ENCODE data around the gene ITGA3.
A peak's percentile ranks its signal among the peaks of the same experiment; 100 is the strongest.

Gene ITGA3

DNA sequence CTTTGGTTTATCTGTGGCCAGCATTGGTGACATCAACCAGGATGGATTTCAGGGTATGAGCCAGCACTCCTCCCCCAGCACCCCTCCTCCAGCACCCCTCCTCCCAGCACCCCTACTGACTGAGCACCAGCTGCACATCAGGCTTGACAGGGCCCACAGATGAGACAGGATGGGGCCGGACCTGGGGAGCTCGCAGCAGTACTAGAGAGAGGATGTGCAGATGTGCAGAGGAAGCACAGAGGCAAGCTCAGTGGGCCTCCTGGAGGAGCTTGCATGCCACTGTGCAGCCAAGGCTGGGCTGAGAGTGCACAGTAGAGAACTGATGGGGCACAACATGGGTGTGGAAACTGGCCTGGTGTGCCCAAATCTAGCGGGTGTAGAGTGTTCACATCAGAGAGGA is 16.2 kb downstream of the ITGA3 start:
- DNase-seq (ENCODE audit: low spot score), result no peak

DNA sequence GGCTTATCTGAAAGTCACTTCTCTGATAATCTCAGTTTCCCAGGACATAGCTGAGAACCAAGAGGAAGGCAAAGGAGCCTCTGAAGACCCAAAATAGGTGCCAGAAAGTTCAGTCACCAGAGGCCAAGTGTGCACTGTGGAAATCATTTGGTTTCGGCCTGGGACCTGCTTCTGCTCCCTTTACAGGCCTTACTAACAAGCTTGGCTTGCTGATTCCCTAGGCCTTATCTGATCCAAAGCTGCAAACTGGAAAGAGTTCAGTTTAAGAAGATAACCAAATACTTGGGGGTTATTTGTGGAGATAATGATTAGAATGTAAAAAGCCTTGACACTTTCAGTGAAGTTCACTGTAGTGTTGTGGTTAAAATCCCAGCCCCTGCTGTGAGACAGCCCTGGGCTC is 17.0 kb downstream of the ITGA3 start:
- no peak for DNase-seq (ENCODE audit: low spot score)

DNA sequence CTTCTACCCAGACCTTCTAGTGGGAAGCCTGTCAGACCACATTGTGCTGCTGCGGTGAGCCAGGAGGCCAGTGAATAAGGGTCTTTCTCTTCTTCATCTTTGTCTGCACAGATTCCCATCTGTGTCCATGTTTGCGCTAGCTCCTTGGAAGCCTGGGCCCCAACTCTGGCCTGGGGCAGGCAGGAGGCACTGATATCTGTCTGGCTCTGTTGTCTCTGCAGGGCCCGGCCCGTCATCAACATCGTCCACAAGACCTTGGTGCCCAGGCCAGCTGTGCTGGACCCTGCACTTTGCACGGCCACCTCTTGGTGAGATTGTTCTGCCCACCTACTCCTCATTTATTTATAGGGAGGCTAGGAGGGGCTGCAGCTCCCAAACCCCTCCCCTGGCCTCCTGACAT is 18.3 kb downstream of the ITGA3 start:
- no peak for DNase-seq (ENCODE audit: low spot score)

DNA sequence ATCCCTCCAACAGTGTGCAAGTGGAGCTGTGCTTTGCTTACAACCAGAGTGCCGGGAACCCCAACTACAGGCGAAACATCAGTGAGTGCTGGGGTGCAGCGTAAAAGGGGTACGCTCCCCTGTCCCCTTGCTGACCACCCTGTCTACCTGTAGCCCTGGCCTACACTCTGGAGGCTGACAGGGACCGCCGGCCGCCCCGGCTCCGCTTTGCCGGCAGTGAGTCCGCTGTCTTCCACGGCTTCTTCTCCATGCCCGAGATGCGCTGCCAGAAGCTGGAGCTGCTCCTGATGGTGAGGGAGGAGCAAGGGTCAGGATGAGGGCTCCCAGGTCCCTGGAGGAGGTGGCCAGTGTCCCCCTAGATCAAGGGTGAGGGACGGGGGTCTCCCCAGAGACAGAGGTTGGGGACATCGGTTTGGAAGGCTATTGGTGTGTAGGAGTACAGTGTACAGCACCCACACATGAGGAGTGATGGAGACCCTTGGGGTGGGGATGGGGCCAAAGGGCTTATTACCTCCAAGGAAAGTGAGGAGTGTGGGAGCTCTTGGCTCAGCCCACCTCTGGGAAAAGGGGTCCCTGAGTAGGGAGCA is 19.6 kb downstream of the ITGA3 start:
- no peak for DNase-seq (ENCODE audit: low spot score)

DNA sequence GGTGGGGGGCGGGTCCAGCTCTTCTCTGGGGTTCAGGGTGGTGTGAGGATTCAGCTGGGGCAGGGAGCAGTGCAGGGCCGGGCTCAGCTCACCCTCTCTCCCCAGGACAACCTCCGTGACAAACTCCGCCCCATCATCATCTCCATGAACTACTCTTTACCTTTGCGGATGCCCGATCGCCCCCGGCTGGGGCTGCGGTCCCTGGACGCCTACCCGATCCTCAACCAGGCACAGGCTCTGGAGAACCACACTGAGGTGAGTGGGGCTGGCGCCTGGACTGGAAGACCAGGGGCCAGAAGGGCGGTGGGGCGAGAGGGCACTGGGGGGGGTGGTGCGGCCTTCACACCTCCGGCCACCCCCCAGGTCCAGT is 20.3 kb downstream of the ITGA3 start:
- DNase-seq (ENCODE audit: low spot score), result no peak

DNA sequence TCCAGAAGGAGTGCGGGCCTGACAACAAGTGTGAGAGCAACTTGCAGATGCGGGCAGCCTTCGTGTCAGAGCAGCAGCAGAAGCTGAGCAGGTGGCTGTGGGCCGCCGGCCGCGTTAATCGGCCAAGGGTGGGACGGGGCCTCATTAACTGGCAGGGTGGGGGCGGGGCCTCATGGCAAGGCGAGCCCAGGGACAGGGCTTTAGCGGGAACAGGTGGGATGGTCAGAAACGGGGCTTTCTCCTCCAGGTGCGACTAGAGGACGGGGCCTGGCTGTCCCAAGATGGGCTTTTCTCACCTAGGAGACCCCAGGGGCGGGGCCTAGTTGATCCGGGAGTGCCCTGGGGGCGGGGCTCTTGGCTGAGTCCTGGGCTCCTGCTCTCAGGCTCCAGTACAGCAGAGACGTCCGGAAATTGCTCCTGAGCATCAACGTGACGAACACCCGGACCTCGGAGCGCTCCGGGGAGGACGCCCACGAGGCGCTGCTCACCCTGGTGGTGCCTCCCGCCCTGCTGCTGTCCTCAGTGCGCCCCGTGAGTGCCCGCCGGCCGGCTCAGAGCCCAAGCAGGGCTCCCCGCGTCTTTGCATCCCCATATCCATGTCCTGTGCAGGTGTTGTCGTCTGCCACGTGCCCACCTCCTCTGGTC is 20.8 kb downstream of the ITGA3 start:
- no peak for DNase-seq (ENCODE audit: low spot score)

DNA sequence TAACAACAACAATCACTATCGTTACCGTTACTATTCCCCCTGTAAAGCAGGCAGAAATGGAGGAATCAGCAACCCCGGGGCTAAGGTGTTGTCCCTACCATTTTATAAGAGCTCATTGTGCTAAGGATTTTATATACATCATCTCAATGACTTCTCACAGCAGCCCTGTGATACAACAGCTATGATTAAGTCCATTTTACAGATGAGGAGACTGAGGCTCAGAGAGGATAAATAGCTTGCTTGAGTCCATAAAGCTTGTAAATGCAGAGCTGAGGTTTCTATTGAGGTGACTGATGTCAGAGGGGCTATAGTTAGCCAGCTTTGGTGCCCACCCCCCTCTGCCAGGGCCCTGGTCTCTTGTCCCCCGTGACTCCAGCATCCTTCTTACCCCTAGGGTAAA is 22.5 kb downstream of the ITGA3 start:
- DNase-seq (ENCODE audit: low spot score), result no peak

DNA sequence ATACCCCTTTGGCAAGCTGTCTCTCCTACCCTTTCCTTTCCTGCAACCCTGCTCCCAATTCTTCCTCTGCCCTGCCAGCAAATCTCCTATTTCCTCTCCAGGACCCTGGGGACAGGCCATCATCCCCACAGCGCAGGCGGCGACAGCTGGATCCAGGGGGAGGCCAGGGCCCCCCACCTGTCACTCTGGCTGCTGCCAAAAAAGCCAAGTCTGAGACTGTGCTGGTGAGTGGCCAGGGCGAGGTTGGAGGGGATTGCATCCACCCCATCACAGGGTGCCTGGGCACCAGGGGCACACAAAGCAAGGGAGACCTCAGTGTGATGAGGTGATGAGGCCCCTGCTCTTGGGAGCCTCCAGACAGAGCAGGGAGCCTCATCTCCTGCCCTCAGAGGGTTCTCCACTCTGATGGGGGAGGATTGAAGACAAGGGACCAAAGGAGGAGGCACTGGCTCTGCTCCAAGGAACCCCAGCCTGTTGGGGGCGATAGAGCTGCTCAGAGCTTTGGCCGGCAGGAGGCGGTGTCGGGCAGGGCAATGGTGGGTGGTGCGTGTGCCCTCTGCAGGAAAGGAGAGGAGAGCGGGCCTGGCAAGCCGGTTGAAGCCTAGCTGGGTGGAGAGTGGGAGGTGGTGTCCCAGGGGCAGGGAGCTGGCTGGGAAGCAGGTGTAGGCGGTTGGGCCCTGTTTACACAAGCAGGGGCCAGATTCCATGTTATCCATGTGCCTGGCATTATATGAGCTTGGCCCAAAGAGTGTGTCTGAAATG is 23.6 kb downstream of the ITGA3 start:
- DNase-seq (ENCODE audit: low spot score), result no peak

DNA sequence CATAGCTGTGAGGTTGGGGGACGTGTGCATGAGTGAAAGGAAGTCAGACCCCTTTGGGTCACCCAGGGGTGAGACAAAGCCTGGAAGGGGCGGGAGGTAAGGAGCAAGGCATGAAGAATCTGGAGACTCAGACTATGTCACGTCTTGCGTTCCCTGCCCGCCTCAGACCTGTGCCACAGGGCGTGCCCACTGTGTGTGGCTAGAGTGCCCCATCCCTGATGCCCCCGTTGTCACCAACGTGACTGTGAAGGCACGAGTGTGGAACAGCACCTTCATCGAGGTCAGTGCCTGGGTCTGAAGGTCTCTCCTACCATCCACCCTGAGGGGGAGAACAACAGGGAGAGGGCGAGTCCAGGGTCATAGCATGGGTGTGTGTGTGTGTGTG is 24.2 kb downstream of the ITGA3 start:
- no peak for DNase-seq (ENCODE audit: low spot score)

DNA sequence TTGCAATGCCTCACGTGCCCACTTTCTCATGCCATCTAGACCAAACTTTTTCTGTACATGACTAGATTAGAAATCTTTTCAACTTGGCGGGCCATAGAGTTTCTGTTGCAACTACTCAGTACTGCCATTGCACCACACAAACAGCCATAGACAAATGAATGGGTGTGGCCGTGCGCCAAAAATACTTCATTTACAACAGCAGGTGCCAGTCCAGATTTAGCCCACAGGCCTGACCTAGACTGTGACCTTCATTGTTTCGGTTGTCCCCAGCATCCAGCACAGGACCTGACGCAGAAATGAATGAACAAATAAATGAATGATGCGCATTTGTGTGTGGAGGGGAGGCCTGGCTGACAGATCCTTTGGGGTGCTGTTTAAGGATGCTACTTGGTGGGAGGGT is 24.9 kb downstream of the ITGA3 start:
- no peak for DNase-seq (ENCODE audit: low spot score)

DNA sequence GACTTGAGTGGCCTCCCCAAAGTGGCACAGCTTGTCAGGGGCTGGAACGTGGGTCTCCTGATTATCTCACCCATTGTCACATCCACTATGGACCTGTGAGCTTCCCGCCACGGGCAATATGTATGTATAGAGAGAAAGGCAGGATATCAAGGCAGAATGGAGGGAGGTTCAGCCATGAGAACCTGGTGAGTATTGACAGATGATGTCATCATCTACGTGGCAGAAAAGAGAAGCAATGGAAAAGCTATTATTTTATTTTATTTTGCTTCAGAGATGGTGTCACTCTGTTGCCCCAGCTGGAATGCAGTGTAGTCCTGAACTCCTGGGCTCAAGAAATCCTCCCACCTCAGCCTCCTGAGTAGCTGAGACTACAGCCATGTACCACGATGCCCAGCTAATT is 25.8 kb downstream of the ITGA3 start:
- no peak for DNase-seq (ENCODE audit: low spot score)

DNA sequence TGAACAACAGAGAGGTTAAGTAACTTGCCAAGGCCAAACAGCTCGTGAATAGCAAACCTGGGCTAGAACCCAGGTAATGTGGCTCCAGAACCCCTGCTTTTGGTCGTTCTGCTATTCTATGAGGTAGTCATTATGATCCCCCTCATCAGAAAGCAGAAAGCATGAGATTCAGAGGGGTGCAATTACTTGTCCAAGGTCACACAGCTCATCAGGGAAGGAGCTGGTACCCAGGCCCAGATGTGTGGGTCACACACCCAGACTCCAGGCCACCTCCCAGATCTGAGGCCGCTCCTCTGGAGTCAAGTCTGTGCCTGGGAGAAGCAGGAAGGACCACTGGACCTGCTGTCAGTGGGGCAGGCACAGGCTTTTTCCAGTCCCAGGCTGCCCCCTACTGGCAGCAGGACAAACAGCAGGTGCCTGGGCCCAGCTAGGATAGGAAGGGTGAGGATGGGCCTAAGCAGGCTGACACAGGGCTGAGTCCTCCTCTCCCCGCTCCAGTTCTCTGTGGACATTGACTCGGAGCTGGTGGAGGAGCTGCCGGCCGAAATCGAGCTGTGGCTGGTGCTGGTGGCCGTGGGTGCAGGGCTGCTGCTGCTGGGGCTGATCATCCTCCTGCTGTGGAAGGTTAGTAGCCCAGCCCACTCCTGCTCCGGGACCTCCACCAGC is 31.5 kb downstream of the ITGA3 start:
- peak; percentile 34 for DNase-seq (ENCODE audit: low spot score)

DNA sequence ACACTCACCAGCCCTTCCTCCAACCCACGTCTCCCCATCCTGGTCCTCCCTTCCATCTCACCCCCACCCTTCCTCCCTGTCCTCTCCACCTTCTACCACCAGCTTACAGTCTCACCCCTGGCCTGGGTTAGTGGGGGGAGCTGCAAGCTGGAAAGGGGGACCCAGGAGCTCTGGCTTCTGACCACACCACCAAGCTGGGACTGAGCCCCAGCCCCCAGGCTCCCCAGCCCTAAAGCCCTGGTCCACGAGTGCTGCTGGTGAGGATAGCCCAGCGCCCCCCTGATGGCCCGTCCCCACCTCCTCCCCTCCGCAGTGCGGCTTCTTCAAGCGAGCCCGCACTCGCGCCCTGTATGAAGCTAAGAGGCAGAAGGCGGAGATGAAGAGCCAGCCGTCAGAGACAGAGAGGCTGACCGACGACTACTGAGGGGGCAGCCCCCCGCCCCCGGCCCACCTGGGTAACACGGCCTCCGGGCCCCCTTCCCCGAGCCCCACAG is 32.0 kb downstream of the ITGA3 start:
- DNase-seq (ENCODE audit: low spot score), result no peak

DNA sequence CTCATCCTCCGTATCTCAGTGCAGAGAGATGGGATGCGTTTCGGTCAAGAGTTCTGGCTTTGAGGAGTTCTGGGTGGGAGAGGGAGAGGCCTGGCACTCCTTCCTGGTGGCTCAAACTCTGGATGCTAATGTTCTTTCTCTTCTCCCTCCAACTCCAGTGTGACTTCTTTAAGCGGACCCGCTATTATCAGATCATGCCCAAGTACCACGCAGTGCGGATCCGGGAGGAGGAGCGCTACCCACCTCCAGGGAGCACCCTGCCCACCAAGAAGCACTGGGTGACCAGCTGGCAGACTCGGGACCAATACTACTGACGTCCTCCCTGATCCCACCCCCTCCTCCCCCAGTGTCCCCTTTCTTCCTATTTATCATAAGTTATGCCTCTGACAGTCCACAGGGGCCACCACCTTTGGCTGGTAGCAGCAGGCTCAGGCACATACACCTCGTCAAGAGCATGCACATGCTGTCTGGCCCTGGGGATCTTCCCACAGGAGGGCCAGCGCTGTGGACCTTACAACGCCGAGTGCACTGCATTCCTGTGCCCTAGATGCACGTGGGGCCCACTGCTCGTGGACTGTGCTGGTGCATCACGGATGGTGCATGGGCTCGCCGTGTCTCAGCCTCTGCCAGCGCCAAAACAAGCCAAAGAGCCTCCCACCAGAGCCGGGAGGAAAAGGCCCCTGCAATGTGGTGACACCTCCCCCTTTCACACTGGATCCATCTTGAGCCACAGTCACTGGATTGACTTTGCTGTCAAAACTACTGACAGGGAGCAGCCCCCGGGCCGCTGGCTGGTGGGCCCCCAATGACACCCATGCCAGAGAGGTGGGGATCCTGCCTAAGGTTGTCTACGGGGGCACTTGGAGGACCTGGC is 33.3 kb downstream of the ITGA3 start:
- DNase-seq (ENCODE audit: low spot score), result no peak

DNA sequence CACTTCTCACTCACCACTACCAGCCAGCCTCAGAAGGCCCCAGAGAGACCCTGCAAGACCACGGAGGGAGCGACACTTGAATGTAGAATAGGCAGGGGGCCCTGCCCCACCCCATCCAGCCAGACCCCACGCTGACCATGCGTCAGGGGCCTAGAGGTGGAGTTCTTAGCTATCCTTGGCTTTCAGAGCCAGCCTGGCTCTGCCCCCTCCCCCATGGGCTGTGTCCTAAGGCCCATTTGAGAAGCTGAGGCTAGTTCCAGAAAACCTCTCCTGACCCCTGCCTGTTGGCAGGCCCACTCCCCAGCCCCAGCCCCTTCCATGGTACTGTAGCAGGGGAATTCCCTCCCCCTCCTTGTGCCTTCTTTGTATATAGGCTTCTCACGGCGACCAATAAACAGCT is 34.2 kb downstream of the ITGA3 start:
- DNase-seq (ENCODE audit: low spot score), result no peak

DNA sequence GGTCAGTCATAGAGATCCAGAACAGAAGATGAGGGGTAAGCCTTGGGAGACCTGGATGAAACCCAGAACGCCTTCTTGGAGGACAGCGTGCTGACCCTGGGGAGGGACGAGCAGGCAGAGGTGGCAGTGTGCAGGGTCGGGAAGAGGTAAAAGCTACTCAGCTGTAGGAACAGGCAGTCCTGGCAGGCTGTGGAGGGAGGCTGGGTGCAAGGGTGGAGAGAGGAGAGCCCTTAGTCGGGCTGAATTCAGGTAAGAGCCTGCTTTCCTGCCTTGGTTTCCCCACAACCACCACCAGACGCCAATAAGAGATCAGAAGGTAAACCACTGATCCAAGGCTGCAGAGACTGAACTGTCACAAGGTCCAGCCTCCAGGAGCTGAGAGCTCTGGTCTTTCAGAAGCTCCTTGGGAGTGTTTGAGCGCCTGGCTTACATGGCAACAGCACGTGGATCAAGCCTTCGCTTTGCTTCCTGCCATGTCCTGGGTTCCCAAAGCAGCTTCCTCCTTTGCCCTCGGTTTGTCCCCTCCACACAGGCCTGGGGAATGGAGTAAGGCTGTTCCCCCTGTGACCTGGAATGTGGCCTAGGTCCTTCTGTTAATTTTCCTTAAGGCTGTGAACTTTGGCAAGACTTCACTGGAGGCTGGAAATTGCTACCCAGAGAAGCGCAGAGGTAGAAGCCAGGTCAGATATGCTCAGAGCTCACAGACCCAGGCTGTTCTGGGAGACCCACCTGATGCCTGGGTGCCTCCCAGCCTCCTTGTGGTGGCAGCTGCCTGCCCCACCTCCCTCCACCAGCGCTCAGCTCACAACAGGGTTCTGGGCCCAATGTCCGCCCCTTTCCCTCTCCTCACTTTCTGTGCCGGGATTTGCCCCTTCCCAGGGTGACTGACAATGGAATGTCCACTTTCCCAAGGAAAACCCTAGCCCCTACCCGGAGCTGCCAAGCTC is 35.3 kb downstream of the ITGA3 start:
- DNase-seq (ENCODE audit: low spot score), result no peak

DNA sequence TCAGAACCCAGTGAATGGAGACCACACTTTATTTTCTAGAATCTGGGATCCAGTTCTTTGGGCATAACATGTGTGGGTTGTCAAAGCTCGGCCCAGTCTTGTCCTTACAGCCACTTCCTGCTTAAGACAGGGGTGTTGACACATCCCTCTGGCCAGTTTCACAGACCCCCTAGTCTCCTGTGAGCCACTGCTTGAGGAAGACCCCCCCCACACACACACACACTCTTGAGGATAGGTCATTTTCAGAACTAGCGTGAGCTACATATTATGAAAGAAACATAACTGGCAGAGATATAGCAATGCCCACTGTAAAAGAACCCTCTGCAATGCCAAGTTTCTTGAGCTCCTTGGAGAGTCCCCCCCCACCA is 36.0 kb downstream of the ITGA3 start:
- DNase-seq (ENCODE audit: low spot score), result no peak

DNA sequence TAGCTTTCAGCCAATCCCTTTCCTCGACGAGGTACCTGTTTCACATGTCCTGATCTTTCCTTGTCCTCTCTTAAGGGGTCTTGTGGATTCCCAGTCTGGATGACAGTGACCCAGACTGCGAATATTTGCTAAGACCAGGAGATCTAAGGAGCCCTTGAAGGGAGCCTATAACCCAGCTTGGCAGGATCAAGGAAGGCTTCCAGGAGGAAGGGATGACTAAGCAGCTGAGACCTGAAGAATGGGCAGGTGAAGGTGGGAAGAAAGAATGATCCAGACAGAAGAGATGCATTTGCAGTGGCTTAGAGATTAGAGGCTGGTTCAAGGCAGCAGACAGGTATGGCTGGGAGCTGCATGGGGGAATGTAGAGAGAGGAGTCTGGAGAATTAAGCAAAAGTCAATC is 37.3 kb downstream of the ITGA3 start:
- no peak for DNase-seq (ENCODE audit: low spot score)

DNA sequence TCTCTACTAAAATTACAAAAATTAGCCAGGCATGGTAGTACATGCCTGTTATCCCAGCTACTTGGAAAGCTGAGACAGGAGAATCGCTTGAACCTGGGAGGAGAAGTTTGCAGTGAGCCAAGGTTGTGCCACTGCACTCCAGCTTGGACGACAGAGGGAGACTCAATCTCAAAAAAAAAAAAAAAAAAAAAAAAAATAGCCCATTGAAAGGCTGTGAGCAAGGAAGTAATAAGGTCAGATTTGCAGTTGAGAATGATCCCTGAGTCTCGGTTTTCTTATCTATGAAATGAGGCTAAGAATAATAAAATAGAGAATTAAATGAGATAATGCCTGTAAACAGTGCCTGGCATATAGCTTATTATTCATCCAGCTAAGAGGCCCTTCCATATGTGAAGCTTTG is 37.9 kb downstream of the ITGA3 start:
- DNase-seq (ENCODE audit: low spot score), result no peak

DNA sequence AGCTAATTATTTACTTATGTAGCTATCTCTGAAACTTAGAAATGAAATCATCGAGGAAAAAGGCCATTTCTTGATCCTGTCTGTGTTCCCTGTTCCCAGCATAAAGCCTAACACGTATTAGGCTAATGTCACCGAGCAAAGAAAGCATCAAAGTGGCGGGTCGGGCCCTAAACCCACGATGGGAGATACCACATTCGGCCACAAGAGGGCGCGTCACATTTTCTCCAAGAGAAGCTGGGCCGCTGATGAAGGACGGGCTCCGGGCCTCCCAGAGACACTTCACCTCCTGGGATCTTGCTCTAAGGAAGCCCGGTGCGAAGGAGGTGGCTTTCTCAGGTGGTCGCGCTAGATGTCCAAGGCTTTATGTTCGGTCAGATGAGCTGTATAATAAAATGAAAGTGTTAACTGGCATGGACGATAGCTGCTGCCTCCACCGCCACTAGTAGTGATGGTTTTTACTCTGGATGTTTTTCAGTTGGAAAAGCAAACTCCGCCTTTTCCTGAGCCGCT is 38.4 kb downstream of the ITGA3 start:
- DNase-seq (ENCODE audit: low spot score), result peak; percentile 92
